CD14-positive monocyte (primary cell): ENCODE data around the gene SEMA3E. TPM values are rescaled to one million over a fixed set of nuclear protein-coding genes. Genes with fewer than 3 reads are reported as not detected.

ENCODE experiments used
- DNase-seq, 3 donors: peaks; one replicate each; pipeline ENCODE4 v3.0.0-alpha.2; 2011 to 2022
- H2AFZ ChIP-seq: 2 replicates; pipeline ENCODE4 v1.6.0; 2012; ENCODE audit warnings: mild to moderate bottlenecking, low read depth, low read length, inconsistent platforms; ENCODE audit not compliant: insufficient read depth, poor library complexity, severe bottlenecking
- H3K27ac ChIP-seq, 2 donors: 1 replicate in 1 of 2; 2 replicates in 1 of 2; pipeline ENCODE4 v1.5.1; 2012 to 2013; ENCODE audit warnings: low read length in 2 of 2, control low read depth in 1 of 2, inconsistent platforms in 1 of 2, low read depth in 1 of 2, mild to moderate bottlenecking in 1 of 2
- H3K27me3 ChIP-seq, 2 donors: one replicate each; pipeline versions ENCODE4 v1.6.0 to v1.6.1; 2011 to 2013; ENCODE audit warnings: low read length in 2 of 2; ENCODE audit not compliant: control insufficient read depth in 2 of 2, insufficient read depth in 2 of 2
- H3K36me3 ChIP-seq, 2 donors: replicated peaks in 1 of 2; 1 replicate in 1 of 2; 2 replicates in 1 of 2; pipeline versions ENCODE4 v1.5.1 to v1.6.1; 2012 to 2013; ENCODE audit warnings: low read length in 2 of 2, control low read depth in 1 of 2, inconsistent platforms in 1 of 2, mild to moderate bottlenecking in 1 of 2; ENCODE audit not compliant: insufficient read depth in 2 of 2, control insufficient read depth in 1 of 2
- H3K4me1 ChIP-seq, 2 donors: 1 replicate in 1 of 2; 2 replicates in 1 of 2; pipeline versions ENCODE4 v1.5.1 to v1.6.1; 2012 to 2013; ENCODE audit warnings: low read length in 2 of 2, control low read depth in 1 of 2, inconsistent platforms in 1 of 2, mild to moderate bottlenecking in 1 of 2, moderate library complexity in 1 of 2; ENCODE audit not compliant: insufficient read depth in 2 of 2, control insufficient read depth in 1 of 2
- H3K4me2 ChIP-seq: replicated peaks from 2 replicates; pipeline ENCODE3; 2012; ENCODE audit warnings: low read length, moderate library complexity, mild to moderate bottlenecking; ENCODE audit not compliant: poor library complexity, severe bottlenecking; ENCODE audit errors: extremely low read depth
- H3K4me3 ChIP-seq, 3 experiments: fragments of 200-600 bp in 1 of 3; sonication (generic) in 1 of 3; replicated peaks in 1 of 3; 1 replicate in 2 of 3; 2 replicates in 1 of 3; pipeline ENCODE4 v1.5.1; 2011 to 2013; ENCODE audit warnings: low read length in 3 of 3, mild to moderate bottlenecking in 3 of 3, control low read depth in 2 of 3, low read depth in 2 of 3, inconsistent platforms in 1 of 3, moderate library complexity in 1 of 3
- H3K79me2 ChIP-seq: 2 replicates; pipeline ENCODE4 v1.6.0; 2012; ENCODE audit warnings: mild to moderate bottlenecking, control low read depth, inconsistent platforms, low read length, moderate library complexity; ENCODE audit not compliant: insufficient read depth
- H3K9ac ChIP-seq: 2 replicates; pipeline ENCODE4 v1.6.0; 2017; ENCODE audit warnings: low read length, mild to moderate bottlenecking; ENCODE audit not compliant: insufficient read depth, poor library complexity, severe bottlenecking
- H3K9me3 ChIP-seq, 2 donors: replicated peaks in 1 of 2; 1 replicate in 1 of 2; 2 replicates in 1 of 2; pipeline versions ENCODE4 v1.5.1 to v1.6.1; 2012 to 2013; ENCODE audit warnings: low read length in 2 of 2, control low read depth in 1 of 2; ENCODE audit not compliant: control insufficient read depth in 1 of 2, insufficient read depth in 1 of 2
- H4K20me1 ChIP-seq: 2 replicates; pipeline ENCODE4 v1.6.0; 2012; ENCODE audit warnings: mild to moderate bottlenecking, low read length, control low read depth, moderate library complexity; ENCODE audit not compliant: insufficient read depth
- H3K27ac Mint-ChIP-seq, 7 donors: one replicate each; pipeline ENCODE4 v1.8.0; 2020; ENCODE audit warnings: mild to moderate bottlenecking in 7 of 7, mixed read lengths in 7 of 7, moderate library complexity in 6 of 7, inconsistent platforms in 2 of 7
- H3K27me3 Mint-ChIP-seq, 3 donors: one replicate each; pipeline ENCODE4 v1.8.0; 2021 to 2022; ENCODE audit warnings: low read depth in 3 of 3, mild to moderate bottlenecking in 3 of 3, mixed read lengths in 3 of 3, moderate library complexity in 3 of 3, inconsistent platforms in 1 of 3
- H3K36me3 Mint-ChIP-seq, 2 donors: one replicate each; pipeline ENCODE4 v1.8.0; 2020; ENCODE audit warnings: mixed read lengths in 2 of 2, inconsistent platforms in 1 of 2, mild to moderate bottlenecking in 1 of 2
- H3K4me1 Mint-ChIP-seq: one replicate; pipeline ENCODE4 v1.8.0; 2020; ENCODE audit warnings: mild to moderate bottlenecking, mixed read lengths
- H3K4me3 Mint-ChIP-seq, 2 donors: one replicate each; pipeline ENCODE4 v1.8.0; 2020; ENCODE audit warnings: mild to moderate bottlenecking in 2 of 2, mixed read lengths in 2 of 2, moderate library complexity in 1 of 2
- H3K9me3 Mint-ChIP-seq, 7 donors: one replicate each; pipeline ENCODE4 v1.8.0; 2020 to 2022; ENCODE audit warnings: mixed read lengths in 7 of 7, mild to moderate bottlenecking in 6 of 7, moderate library complexity in 6 of 7, inconsistent platforms in 2 of 7
- WGBS: methylation state at CpG from one replicate; pipeline ENCODE4 v1.1.5; 2013; ENCODE audit warnings: missing lambda C conversion rate; ENCODE audit not compliant: insufficient coverage; 5-methylcytosine and 5-hydroxymethylcytosine counted together
- intact Hi-C, 2 donors: fragments of 100-400 bp; cut with micrococcal nuclease; formaldehyde crosslinking; loops; one replicate each; pipeline versions ENCODE4 v1.15.0 to v1.15.1; 2023
- polyA plus RNA-seq, 3 donors: library from polyadenylated mRNA; depleted of rRNA in 1 of 3; unstranded in 2 of 3; stranded (reverse) in 1 of 3; fragments of 300-500 nt in 2 of 3; fragments of >200 nt in 1 of 3; fragmentation: Illumina TruSeq in 2 of 3; gene quantifications; 1 replicate in 2 of 3; 2 replicates in 1 of 3; pipeline ENCODE4 v1.2.3, GENCODE V29; 2012 to 2021
- TF ChIP-seq, protein P1 (sequence below): fragments of 200-600 bp; IDR thresholded peaks from one replicate; pipeline ENCODE4 v1.8.0; 2022; ENCODE audit warnings: antibody characterized with exemption, mild to moderate bottlenecking

Gene SEMA3E
- polyA plus RNA-seq, 3 donors, result not detected

DNA sequence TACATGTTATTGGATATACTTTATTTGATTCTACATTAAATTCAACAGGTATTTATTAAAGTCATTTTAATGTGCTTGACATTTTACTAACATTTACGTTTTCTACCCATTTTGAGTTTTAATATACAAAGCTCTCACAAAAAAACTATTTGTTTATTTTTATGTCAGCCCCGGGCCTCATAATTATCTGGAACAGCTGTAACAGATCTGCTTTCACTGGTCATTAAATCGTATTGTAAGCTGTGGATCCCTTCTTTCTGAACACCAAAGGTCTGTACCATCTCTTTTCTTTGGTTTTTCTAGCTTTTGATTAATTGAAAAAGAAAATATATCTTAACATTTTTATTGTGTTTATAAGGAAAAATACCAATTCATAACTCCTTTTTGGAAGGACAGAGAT, 73.5 kb downstream of the SEMA3E start:
- H3K27me3 ChIP-seq, result no peaks in the 10 kb centered on the region
- no peak overlapping the region for H3K4me2 ChIP-seq
- Mint-ChIP-seq H3K27ac (no peak overlapping the region), H3K4me3 (no peak overlapping the region), H3K9me3 (peaks cover 0 to 7% (median 2%) of the 10 kb centered on the region in 7 donors), H3K36me3 (no peaks in the 10 kb centered on the region), H3K4me1 (no peaks in the 10 kb centered on the region), H3K27me3 (no peaks in the 10 kb centered on the region)
- H3K9ac ChIP-seq, result no peak overlapping the region
- H3K36me3 ChIP-seq, result no peaks in the 10 kb centered on the region
- intact Hi-C loops, result no loop called here
- no peak for DNase-seq
- no peaks in the 10 kb centered on the region for H3K79me2 ChIP-seq
- no peaks in the 10 kb centered on the region for H3K4me1 ChIP-seq
- H4K20me1 ChIP-seq, result no peaks in the 10 kb centered on the region
- H3K9me3 ChIP-seq, result no peaks in the 10 kb centered on the region
- no peak overlapping the region for H3K4me3 ChIP-seq
- WGBS, result no CpG with 5 or more reads among the region's 3 CpGs
- TF ChIP-seq, protein P1, sequence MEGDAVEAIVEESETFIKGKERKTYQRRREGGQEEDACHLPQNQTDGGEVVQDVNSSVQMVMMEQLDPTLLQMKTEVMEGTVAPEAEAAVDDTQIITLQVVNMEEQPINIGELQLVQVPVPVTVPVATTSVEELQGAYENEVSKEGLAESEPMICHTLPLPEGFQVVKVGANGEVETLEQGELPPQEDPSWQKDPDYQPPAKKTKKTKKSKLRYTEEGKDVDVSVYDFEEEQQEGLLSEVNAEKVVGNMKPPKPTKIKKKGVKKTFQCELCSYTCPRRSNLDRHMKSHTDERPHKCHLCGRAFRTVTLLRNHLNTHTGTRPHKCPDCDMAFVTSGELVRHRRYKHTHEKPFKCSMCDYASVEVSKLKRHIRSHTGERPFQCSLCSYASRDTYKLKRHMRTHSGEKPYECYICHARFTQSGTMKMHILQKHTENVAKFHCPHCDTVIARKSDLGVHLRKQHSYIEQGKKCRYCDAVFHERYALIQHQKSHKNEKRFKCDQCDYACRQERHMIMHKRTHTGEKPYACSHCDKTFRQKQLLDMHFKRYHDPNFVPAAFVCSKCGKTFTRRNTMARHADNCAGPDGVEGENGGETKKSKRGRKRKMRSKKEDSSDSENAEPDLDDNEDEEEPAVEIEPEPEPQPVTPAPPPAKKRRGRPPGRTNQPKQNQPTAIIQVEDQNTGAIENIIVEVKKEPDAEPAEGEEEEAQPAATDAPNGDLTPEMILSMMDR, result no peak
- H3K27ac ChIP-seq, result no peak overlapping the region
- H2AFZ ChIP-seq, result no peak overlapping the region

DNA sequence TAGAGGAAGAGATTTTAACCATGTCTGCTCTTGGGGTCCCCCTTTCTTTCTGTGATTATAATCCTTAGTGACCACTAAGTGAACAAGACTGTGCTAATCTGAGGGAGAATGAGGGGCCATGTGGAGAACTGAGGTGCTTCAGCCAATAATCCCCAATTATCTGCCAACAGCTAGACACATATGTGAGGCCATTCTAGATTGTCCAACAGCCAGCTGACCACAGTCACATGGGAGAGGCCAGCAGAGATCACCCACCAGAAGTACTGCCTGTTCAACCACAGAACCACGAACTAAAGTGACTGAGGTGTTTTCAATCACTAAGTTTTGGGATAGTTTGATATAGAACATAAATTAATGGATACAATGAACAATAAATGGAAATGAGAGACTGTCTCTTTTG, 74.3 kb downstream of the SEMA3E start:
- Mint-ChIP-seq H3K9me3 (peaks cover 0 to 7% (median 2%) of the 10 kb centered on the region in 7 donors), H3K27me3 (no peaks in the 10 kb centered on the region), H3K36me3 (no peaks in the 10 kb centered on the region), H3K4me1 (no peaks in the 10 kb centered on the region), H3K4me3 (no peak overlapping the region), H3K27ac (no peak overlapping the region)
- Histone ChIP-seq H3K27me3 (no peaks in the 10 kb centered on the region), H3K27ac (no peak overlapping the region), H3K4me1 (no peaks in the 10 kb centered on the region), H3K36me3 (no peaks in the 10 kb centered on the region), H3K79me2 (no peaks in the 10 kb centered on the region), H3K4me3 (no peak overlapping the region), H4K20me1 (no peaks in the 10 kb centered on the region), H3K9ac (no peak overlapping the region), H3K9me3 (no peaks in the 10 kb centered on the region), H3K4me2 (no peak overlapping the region), H2AFZ (no peak overlapping the region)
- no CpG with 5 or more reads among the region's 1 CpG for WGBS
- no peak for DNase-seq
- TF ChIP-seq, protein P1, result no peak
- intact Hi-C loops, result no loop called here
